GM12873 (cell line): ENCODE data around the gene DCLK3.

Experiments
- TF ChIP-seq, protein P1 (sequence below): IDR thresholded peaks from 2 replicates; pipeline ENCODE4 v1.5.1; 2012; ENCODE audit warnings: low read depth, mild to moderate bottlenecking, moderate library complexity, low read length, control low read depth; ENCODE audit not compliant: insufficient read depth; ENCODE audit errors: missing control alignments

The DCLK3 gene

DNA sequence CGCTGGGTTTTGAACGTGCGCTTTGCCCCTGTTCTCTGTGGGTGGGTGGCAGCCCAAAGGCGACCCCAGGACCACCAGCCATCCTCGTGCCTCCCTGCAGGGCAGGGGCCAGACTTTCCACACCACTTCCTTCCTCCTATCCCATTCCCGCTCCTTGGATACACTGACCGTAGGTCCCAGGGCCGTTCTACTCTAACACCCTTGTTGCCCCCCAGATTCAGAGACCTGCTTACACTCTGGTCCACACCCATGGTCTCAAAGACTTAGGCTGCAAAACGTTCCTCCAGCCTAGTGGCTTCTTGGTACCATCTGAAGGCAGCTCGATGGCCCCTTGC lies 318 bp upstream of the DCLK3 start:
- TF ChIP-seq, protein P1, sequence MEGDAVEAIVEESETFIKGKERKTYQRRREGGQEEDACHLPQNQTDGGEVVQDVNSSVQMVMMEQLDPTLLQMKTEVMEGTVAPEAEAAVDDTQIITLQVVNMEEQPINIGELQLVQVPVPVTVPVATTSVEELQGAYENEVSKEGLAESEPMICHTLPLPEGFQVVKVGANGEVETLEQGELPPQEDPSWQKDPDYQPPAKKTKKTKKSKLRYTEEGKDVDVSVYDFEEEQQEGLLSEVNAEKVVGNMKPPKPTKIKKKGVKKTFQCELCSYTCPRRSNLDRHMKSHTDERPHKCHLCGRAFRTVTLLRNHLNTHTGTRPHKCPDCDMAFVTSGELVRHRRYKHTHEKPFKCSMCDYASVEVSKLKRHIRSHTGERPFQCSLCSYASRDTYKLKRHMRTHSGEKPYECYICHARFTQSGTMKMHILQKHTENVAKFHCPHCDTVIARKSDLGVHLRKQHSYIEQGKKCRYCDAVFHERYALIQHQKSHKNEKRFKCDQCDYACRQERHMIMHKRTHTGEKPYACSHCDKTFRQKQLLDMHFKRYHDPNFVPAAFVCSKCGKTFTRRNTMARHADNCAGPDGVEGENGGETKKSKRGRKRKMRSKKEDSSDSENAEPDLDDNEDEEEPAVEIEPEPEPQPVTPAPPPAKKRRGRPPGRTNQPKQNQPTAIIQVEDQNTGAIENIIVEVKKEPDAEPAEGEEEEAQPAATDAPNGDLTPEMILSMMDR: no peak

- TF ChIP-seq, protein P1: no peak
Observed at GRCh38 chr3:36762918-36763849, 1.2 kb downstream of the DCLK3 start.

- TF ChIP-seq, protein P1: no peak
Observed at GRCh38 chr3:36761779-36762178, 2.6 kb downstream of the DCLK3 start.

DNA sequence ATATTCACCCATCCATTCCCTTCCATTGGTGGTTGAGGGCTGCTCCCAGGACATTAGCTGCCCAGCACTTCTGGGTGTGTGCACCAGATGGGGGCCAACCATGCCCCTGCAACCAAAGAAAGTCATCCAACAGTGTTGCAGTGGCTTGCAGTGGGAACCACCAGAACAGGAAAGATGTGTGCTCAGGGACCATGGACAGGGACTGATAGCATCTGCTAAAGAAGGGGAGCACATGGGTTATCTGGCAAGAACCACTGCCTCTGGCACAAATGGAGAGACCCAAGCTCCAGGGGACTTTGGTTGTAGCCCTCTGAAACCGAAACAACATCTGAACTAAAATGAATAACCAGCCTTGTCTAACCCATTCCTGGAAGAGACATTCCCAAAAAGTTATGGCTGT lies 8.1 kb downstream of the DCLK3 start:
- TF ChIP-seq, protein P1: no peak

DNA sequence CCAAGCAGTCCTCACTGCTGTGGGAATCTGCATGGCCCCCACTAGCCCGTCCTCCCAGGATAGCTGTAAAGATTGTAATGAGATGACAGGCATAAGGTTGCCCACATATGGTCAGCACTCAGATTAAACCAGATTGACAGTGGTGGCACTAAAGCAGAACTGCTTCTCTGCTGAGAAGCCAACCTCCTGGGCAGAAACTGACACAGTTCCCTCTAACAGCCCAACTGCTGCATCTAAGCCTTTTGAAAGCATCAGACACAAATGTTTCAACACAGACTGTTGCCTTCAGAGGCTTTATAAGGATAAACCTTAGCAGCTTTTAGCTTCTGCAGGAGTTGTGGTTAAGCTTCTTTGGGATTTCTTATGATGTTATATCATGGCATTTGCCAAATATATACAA lies 13.0 kb downstream of the DCLK3 start:
- TF ChIP-seq, protein P1: no peak

- TF ChIP-seq, protein P1: no peak
Observed at GRCh38 chr3:36750737-36751136, 13.6 kb downstream of the DCLK3 start.

GRCh38 chr3:36744763-36745162 lies 19.6 kb downstream of the DCLK3 start:
- TF ChIP-seq, protein P1: no peak
